ENCODE data around the gene CD244.

- TF ChIP-seq, protein P1, sequence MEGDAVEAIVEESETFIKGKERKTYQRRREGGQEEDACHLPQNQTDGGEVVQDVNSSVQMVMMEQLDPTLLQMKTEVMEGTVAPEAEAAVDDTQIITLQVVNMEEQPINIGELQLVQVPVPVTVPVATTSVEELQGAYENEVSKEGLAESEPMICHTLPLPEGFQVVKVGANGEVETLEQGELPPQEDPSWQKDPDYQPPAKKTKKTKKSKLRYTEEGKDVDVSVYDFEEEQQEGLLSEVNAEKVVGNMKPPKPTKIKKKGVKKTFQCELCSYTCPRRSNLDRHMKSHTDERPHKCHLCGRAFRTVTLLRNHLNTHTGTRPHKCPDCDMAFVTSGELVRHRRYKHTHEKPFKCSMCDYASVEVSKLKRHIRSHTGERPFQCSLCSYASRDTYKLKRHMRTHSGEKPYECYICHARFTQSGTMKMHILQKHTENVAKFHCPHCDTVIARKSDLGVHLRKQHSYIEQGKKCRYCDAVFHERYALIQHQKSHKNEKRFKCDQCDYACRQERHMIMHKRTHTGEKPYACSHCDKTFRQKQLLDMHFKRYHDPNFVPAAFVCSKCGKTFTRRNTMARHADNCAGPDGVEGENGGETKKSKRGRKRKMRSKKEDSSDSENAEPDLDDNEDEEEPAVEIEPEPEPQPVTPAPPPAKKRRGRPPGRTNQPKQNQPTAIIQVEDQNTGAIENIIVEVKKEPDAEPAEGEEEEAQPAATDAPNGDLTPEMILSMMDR (conservative IDR thresholded peaks at IDR 0.05 in 1 of 2, IDR thresholded peaks at IDR 0.05 in 1 of 2; ENCODE audit: extremely low read depth in 1 of 2, insufficient read depth in 1 of 2, low read depth in 1 of 2, low read length in 2 of 2): no peak
- TF ChIP-seq EZH2 (IDR thresholded peaks at IDR 0.05; ENCODE audit: borderline replicate concordance, low read length): no peak
These were observed 28.8 kb upstream of the CD244 start for GRCh38 chr1:160891474-160891873.
